Endothelial cell of umbilical vein (primary cell): ENCODE data around the gene MGAT5. TPM values are rescaled to one million over a fixed set of nuclear protein-coding genes. Genes with fewer than 3 reads are reported as not detected.

ENCODE experiments used
- BruUV-seq: library from RNA; stranded (reverse); fragments of 400-500 nt; replicated peaks from 2 replicates; lab custom pipeline; 2021; lab: Mats Ljungman, UMichigan
- CTCF ChIA-PET: fragments of 300-600, 350-600 bp; sonication (Branson Sonifier 250); formaldehyde crosslinking; loops from one replicate; lab custom pipeline; 2021; ENCODE audit warnings: antibody characterized with exemption, inconsistent platforms; lab: Charles Lee
- POLR2A ChIA-PET: fragments of 300-600, 350-600 bp; sonication (Branson Sonifier 250); formaldehyde crosslinking; loops from one replicate; lab custom pipeline; 2021; ENCODE audit warnings: antibody characterized with exemption, inconsistent platforms; lab: Charles Lee
- DNase-seq: peaks from one replicate; pipeline ENCODE4 v3.0.0-alpha.2; 2011; ENCODE audit warnings: low read depth, low spot score
- FAIRE-seq: peaks from 2 replicates; lab custom pipeline; 2011; peaks lifted over from hg19 to GRCh38; lab: Jason Lieb, UNC
- H2AFZ ChIP-seq: 2 replicates; pipeline ENCODE4 v1.6.0; 2012; ENCODE audit warnings: low read depth, low read length, control low read depth, inconsistent platforms
- H3K27ac ChIP-seq: 2 replicates; pipeline ENCODE4 v1.5.1; 2011; ENCODE audit warnings: low read depth, mild to moderate bottlenecking, control low read depth, low read length, moderate library complexity; ENCODE audit not compliant: insufficient read depth
- H3K27me3 ChIP-seq, 2 experiments: 2 replicates each; pipeline versions ENCODE4 v1.6.0 to v1.6.1; 2011; ENCODE audit warnings: low read length in 2 of 2, mixed read lengths in 1 of 2; ENCODE audit not compliant: control insufficient read depth in 2 of 2, insufficient read depth in 2 of 2
- H3K36me3 ChIP-seq, 2 experiments: 2 replicates in 1 of 2; 3 replicates in 1 of 2; pipeline ENCODE4 v1.5.1; 2011; ENCODE audit warnings: low read length in 2 of 2, mild to moderate bottlenecking in 1 of 2, moderate library complexity in 1 of 2; ENCODE audit not compliant: control insufficient read depth in 2 of 2, insufficient read depth in 2 of 2; ENCODE audit errors: extremely low read depth in 1 of 2
- H3K4me1 ChIP-seq: 3 replicates; pipeline ENCODE4 v1.5.1; 2011; ENCODE audit warnings: mild to moderate bottlenecking, low read length; ENCODE audit not compliant: control insufficient read depth, insufficient read depth; ENCODE audit errors: extremely low read depth
- H3K4me2 ChIP-seq: 2 replicates; pipeline ENCODE4 v1.6.1; 2011; ENCODE audit warnings: low read length, control low read depth, mixed read lengths; ENCODE audit not compliant: insufficient read depth
- H3K4me3 ChIP-seq, 3 experiments: fragments of 200-600 bp in 1 of 3; sonication (generic), shearing (Covaris generic) in 1 of 3; replicated peaks in 1 of 3; 2 replicates each; pipeline ENCODE4 v1.5.1; 2011 to 2016; ENCODE audit warnings: control low read depth in 3 of 3, low read length in 3 of 3, mild to moderate bottlenecking in 2 of 3, inconsistent platforms in 1 of 3, low read depth in 1 of 3, moderate library complexity in 1 of 3; ENCODE audit not compliant: insufficient read depth in 1 of 3
- H3K79me2 ChIP-seq: 2 replicates; pipeline ENCODE4 v1.6.0; 2012; ENCODE audit warnings: low read length, inconsistent platforms; ENCODE audit not compliant: control insufficient read depth, insufficient read depth
- H3K9ac ChIP-seq: replicated peaks from 2 replicates; pipeline ENCODE3; 2011; ENCODE audit warnings: low read length, control low read depth; ENCODE audit not compliant: insufficient read depth; ENCODE audit errors: extremely low read depth
- H3K9me1 ChIP-seq: replicated peaks from 3 replicates; pipeline ENCODE4 v1.6.0; 2011; ENCODE audit warnings: mild to moderate bottlenecking, low read length; ENCODE audit not compliant: control insufficient read depth, insufficient read depth; ENCODE audit errors: extremely low read depth
- H3K9me3 ChIP-seq: replicated peaks from 2 replicates; pipeline ENCODE4 v1.5.1; 2012; ENCODE audit warnings: low read length, inconsistent platforms; ENCODE audit not compliant: control insufficient read depth, insufficient read depth
- H4K20me1 ChIP-seq: replicated peaks from 2 replicates; pipeline ENCODE3; 2011; ENCODE audit warnings: mild to moderate bottlenecking, low read length; ENCODE audit not compliant: control insufficient read depth, insufficient read depth; ENCODE audit errors: extremely low read depth
- EZH2 ChIP-seq: IDR thresholded peaks from 2 replicates; pipeline ENCODE4 v1.6.1; 2012; ENCODE audit warnings: borderline replicate concordance, low read depth, mild to moderate bottlenecking, moderate library complexity, low read length, inconsistent platforms; ENCODE audit not compliant: severe bottlenecking
- FOS ChIP-seq: IDR thresholded peaks from 2 replicates; pipeline ENCODE4 v1.6.1; 2011; ENCODE audit warnings: mild to moderate bottlenecking, low read length, moderate library complexity, borderline replicate concordance; ENCODE audit not compliant: insufficient read depth
- GATA2 ChIP-seq: IDR thresholded peaks from 2 replicates; pipeline ENCODE4 v1.7.0; 2011; ENCODE audit warnings: low read depth, mild to moderate bottlenecking, moderate library complexity, mixed read lengths, low read length; ENCODE audit not compliant: insufficient read length, insufficient read depth
- JUN ChIP-seq: IDR thresholded peaks from 2 replicates; pipeline ENCODE4 v1.6.1; 2011; ENCODE audit warnings: borderline replicate concordance, low read depth; ENCODE audit not compliant: insufficient read length, insufficient read depth
- MYC ChIP-seq: IDR thresholded peaks from one replicate; pipeline ENCODE4 v1.6.1; 2011; ENCODE audit warnings: mild to moderate bottlenecking, low read depth, low read length
- POLR2A ChIP-seq: IDR thresholded peaks from 2 replicates; pipeline ENCODE4 v1.6.1; 2012; ENCODE audit warnings: low read depth, mild to moderate bottlenecking, control low read depth, low read length
- POLR2AphosphoS5 ChIP-seq: IDR thresholded peaks from 2 replicates; pipeline ENCODE4 v1.6.1; 2012; ENCODE audit warnings: low read depth, mild to moderate bottlenecking, control low read depth, low read length, moderate library complexity; ENCODE audit not compliant: insufficient read depth
- dilution Hi-C: fragments of 300-500 bp; cut with MboI; formaldehyde crosslinking; loops from one replicate; pipeline ENCODE4 v1.15.0; 2019; ENCODE audit warnings: low sequenced_read_pairs; ENCODE audit not compliant: extremely low pct_ligation_motif_present
- intact Hi-C: fragments of 100-400 bp; cut with micrococcal nuclease; formaldehyde crosslinking; loops from one replicate; pipeline ENCODE4 v1.10.0; 2022
- polyA plus RNA-seq, 4 experiments: library from polyadenylated mRNA; depleted of rRNA in 3 of 4; stranded (reverse) in 3 of 4; unstranded in 1 of 4; fragments of >200 nt; gene quantifications; 2 replicates each; pipeline versions ENCODE4 v1.2.1 to v1.2.3, GENCODE V29; 2011 to 2012; ENCODE audit warnings: missing spikeins in 1 of 4
- total RNA-seq: library from RNA; stranded (reverse); gene quantifications from 2 replicates; pipeline ENCODE4 v1.2.3, GENCODE V29; 2021
- TF ChIP-seq, protein P1 (sequence below), 2 donors: IDR thresholded peaks; 1 replicate in 1 of 2; 2 replicates in 1 of 2; pipeline ENCODE4 v1.5.1; 2011; ENCODE audit warnings: low read length in 2 of 2, mild to moderate bottlenecking in 2 of 2, moderate library complexity in 2 of 2, control low read depth in 1 of 2, inconsistent platforms in 1 of 2, low read depth in 1 of 2; ENCODE audit not compliant: insufficient read depth in 1 of 2; ENCODE audit errors: extremely low read depth in 1 of 2
- TF ChIP-seq, protein P2 (sequence below): IDR thresholded peaks from 2 replicates; pipeline ENCODE4 v1.6.1; 2011; ENCODE audit not compliant: insufficient read depth, insufficient read length

Gene MGAT5
- total and polyA plus RNA-seq, 2 donors (not counting 3 experiments of a cell fraction or from before 2014, with no cell fraction given) = 17.7 to 84.1 TPM

DNA sequence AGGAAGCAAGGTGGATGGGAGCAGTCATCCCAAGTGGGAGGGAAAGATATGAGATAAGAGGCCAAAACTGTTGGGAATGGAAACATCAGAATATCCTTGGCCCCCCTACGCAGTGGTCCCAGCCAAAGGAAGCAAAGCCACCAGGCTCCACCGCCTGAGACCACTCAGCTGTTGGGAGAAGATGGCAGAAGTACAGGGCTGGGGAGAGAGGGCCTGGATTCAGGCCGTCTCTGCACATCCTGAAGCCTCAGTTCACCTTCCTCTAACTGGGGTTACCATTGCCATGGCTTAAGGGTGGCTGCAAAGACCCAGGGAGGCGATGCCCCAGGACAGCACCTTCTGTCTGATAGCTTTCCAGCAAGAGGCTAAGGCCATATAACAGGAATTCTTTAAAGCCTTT is 193.8 kb downstream of the MGAT5 start:
- no peak overlapping the region for H2AFZ ChIP-seq
- intact Hi-C loops = no loop called here
- ChIA-PET POLR2A (no interaction called here), CTCF (interaction anchor here (1.3 to 11.1 kb wide), 6 partner anchors 25 to 561 kb away, joined by 6 to 234 read pairs (median 21); no protein-coding TSS in a partner anchor)
- no TSS peak for BruUV-seq
- DNase-seq = no peak
- dilution Hi-C loops = no loop called here
- no peak for FAIRE-seq
- H3K4me1 ChIP-seq = peaks cover 43% of the 10 kb centered on the region
- no peak overlapping the region for H3K27ac ChIP-seq
- TF ChIP-seq MYC (no peak), GATA2 (no peak), POLR2AphosphoS5 (no peak), EZH2 (no peak), POLR2A (no peak), FOS (no peak), JUN (no peak)
- TF ChIP-seq, protein P1, sequence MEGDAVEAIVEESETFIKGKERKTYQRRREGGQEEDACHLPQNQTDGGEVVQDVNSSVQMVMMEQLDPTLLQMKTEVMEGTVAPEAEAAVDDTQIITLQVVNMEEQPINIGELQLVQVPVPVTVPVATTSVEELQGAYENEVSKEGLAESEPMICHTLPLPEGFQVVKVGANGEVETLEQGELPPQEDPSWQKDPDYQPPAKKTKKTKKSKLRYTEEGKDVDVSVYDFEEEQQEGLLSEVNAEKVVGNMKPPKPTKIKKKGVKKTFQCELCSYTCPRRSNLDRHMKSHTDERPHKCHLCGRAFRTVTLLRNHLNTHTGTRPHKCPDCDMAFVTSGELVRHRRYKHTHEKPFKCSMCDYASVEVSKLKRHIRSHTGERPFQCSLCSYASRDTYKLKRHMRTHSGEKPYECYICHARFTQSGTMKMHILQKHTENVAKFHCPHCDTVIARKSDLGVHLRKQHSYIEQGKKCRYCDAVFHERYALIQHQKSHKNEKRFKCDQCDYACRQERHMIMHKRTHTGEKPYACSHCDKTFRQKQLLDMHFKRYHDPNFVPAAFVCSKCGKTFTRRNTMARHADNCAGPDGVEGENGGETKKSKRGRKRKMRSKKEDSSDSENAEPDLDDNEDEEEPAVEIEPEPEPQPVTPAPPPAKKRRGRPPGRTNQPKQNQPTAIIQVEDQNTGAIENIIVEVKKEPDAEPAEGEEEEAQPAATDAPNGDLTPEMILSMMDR (IDR thresholded peaks at IDR 0.05; ENCODE audit: extremely low read depth in 1 of 2, insufficient read depth in 1 of 2, low read depth in 1 of 2, low read length in 2 of 2) = no peak
- TF ChIP-seq, protein P2, sequence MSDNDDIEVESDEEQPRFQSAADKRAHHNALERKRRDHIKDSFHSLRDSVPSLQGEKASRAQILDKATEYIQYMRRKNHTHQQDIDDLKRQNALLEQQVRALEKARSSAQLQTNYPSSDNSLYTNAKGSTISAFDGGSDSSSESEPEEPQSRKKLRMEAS = no peak
- H3K36me3 ChIP-seq = peaks cover 0 to 2% of the 10 kb centered on the region in 2 experiments
- no peaks in the 10 kb centered on the region for H4K20me1 ChIP-seq
- H3K9ac ChIP-seq = no peak overlapping the region
- H3K9me1 ChIP-seq = no peaks in the 10 kb centered on the region
- no peak overlapping the region for H3K4me3 ChIP-seq
- H3K79me2 ChIP-seq = no peaks in the 10 kb centered on the region
- H3K4me2 ChIP-seq = no peak overlapping the region
- no peaks in the 10 kb centered on the region for H3K27me3 ChIP-seq
- no peaks in the 10 kb centered on the region for H3K9me3 ChIP-seq
